IMR-90 (cell line): Measurements from ENCODE around the gene ZNF223. TPM values are rescaled to one million over a fixed set of nuclear protein-coding genes. Genes with fewer than 3 reads are reported as not detected.

Experiments used
- ATAC-seq: fragments of 200-7000 bp; cut with Tn5 transposase; 2 replicates; pipeline ENCODE4 v1.9.1; 2020; ENCODE audit warnings: low read depth, mild to moderate bottlenecking, moderate library complexity
- BruUV-seq: library from RNA; stranded (reverse); fragments of 400-500 nt; replicated peaks from 2 replicates; lab custom pipeline; 2021; lab: Mats Ljungman, UMichigan
- CTCF ChIA-PET: fragments of 300-600 bp; formaldehyde crosslinking; extraction: SDS; loops from one replicate; lab custom pipeline; 2021; ENCODE audit warnings: antibody characterized with exemption; lab: Yijun Ruan, JAX
- POLR2A ChIA-PET: fragments of 300-600 bp; sonication (Branson Sonifier 250); formaldehyde crosslinking; loops from one replicate; lab custom pipeline; 2022; ENCODE audit warnings: antibody characterized with exemption; ENCODE audit not compliant: unreplicated experiment; lab: Charles Lee
- DNase-seq: peaks from one replicate; pipeline ENCODE4 v3.0.0; 2013
- H2AFZ ChIP-seq: replicated peaks from 2 replicates; pipeline ENCODE3; 2013; ENCODE audit warnings: low read length, mild to moderate bottlenecking; ENCODE audit not compliant: poor library complexity
- H2AK5ac ChIP-seq: 2 replicates; pipeline ENCODE4 v1.6.1; 2013; ENCODE audit warnings: low read depth, low read length, inconsistent platforms
- H2AK9ac ChIP-seq: replicated peaks from 2 replicates; pipeline ENCODE3; 2013; ENCODE audit warnings: mild to moderate bottlenecking, low read depth, low read length, moderate library complexity; ENCODE audit not compliant: poor library complexity
- H2BK120ac ChIP-seq: 2 replicates; pipeline ENCODE4 v1.6.1; 2013; ENCODE audit warnings: low read depth, low read length, inconsistent platforms
- H2BK15ac ChIP-seq: 3 replicates; pipeline ENCODE4 v1.6.1; 2013; ENCODE audit warnings: low read depth, low read length, inconsistent platforms
- H2BK20ac ChIP-seq: 2 replicates; pipeline ENCODE4 v1.6.1; 2013; ENCODE audit warnings: low read depth, mild to moderate bottlenecking, inconsistent platforms, low read length, moderate library complexity
- H2BK5ac ChIP-seq: 2 replicates; pipeline ENCODE4 v1.6.1; 2013; ENCODE audit warnings: mild to moderate bottlenecking, low read depth, low read length, inconsistent platforms; ENCODE audit not compliant: poor library complexity, severe bottlenecking
- H3K14ac ChIP-seq: replicated peaks from 2 replicates; pipeline ENCODE4 v1.6.1; 2013; ENCODE audit warnings: low read depth, low read length, inconsistent platforms
- H3K18ac ChIP-seq: 2 replicates; pipeline ENCODE4 v1.6.1; 2013; ENCODE audit warnings: low read depth, low read length, control low read depth
- H3K23ac ChIP-seq: 2 replicates; pipeline ENCODE4 v1.6.1; 2013; ENCODE audit warnings: low read depth, low read length, inconsistent platforms
- H3K27ac ChIP-seq: 2 replicates; pipeline ENCODE4 v1.5.1; 2013; ENCODE audit warnings: mild to moderate bottlenecking, control low read depth, low read length; ENCODE audit not compliant: insufficient read depth
- H3K27me3 ChIP-seq: 2 replicates; pipeline ENCODE4 v1.6.1; 2013; ENCODE audit warnings: low read length; ENCODE audit not compliant: control insufficient read depth, insufficient read depth
- H3K36me3 ChIP-seq: 2 replicates; pipeline ENCODE4 v1.6.1; 2013; ENCODE audit warnings: low read length, mixed read lengths; ENCODE audit not compliant: control insufficient read depth, insufficient read depth
- H3K4ac ChIP-seq: 2 replicates; pipeline ENCODE4 v1.6.1; 2013; ENCODE audit warnings: low read depth, low read length, inconsistent platforms
- H3K4me1 ChIP-seq: 2 replicates; pipeline ENCODE4 v1.6.1; 2013; ENCODE audit warnings: low read length, mixed read lengths; ENCODE audit not compliant: control insufficient read depth, insufficient read depth
- H3K4me2 ChIP-seq: 2 replicates; pipeline ENCODE4 v1.6.1; 2013; ENCODE audit warnings: low read depth, mild to moderate bottlenecking, control low read depth, low read length, moderate library complexity
- H3K4me3 ChIP-seq: 2 replicates; pipeline ENCODE4 v1.5.1; 2013; ENCODE audit warnings: low read depth, mild to moderate bottlenecking, control low read depth, low read length, moderate library complexity; ENCODE audit not compliant: insufficient read depth
- H3K56ac ChIP-seq: 2 replicates; pipeline ENCODE4 v1.6.1; 2013; ENCODE audit warnings: low read length, inconsistent platforms; ENCODE audit not compliant: insufficient read depth; ENCODE audit errors: extremely low read depth
- H3K79me1 ChIP-seq, 2 experiments: 2 replicates each; pipeline ENCODE4 v1.6.1; 2013; ENCODE audit warnings: low read length in 2 of 2, inconsistent platforms in 1 of 2, low read depth in 1 of 2
- H3K9ac ChIP-seq: 2 replicates; pipeline ENCODE4 v1.6.1; 2013; ENCODE audit warnings: low read depth, low read length, control low read depth
- H3K9me1 ChIP-seq: 2 replicates; pipeline ENCODE4 v1.6.1; 2013; ENCODE audit warnings: low read length, inconsistent platforms; ENCODE audit not compliant: insufficient read depth
- H3K9me3 ChIP-seq: 2 replicates; pipeline ENCODE4 v1.6.1; 2013; ENCODE audit warnings: low read length; ENCODE audit not compliant: control insufficient read depth, insufficient read depth
- H4K20me1 ChIP-seq: 2 replicates; pipeline ENCODE4 v1.6.1; 2013; ENCODE audit warnings: low read length, inconsistent platforms; ENCODE audit not compliant: insufficient read depth
- H4K5ac ChIP-seq: 2 replicates; pipeline ENCODE4 v1.6.1; 2013; ENCODE audit warnings: mild to moderate bottlenecking, low read depth, low read length, control low read depth
- H4K8ac ChIP-seq, 2 experiments: 2 replicates each; pipeline ENCODE4 v1.6.1; 2013; ENCODE audit warnings: low read depth in 2 of 2, low read length in 2 of 2, control low read depth in 1 of 2, inconsistent platforms in 1 of 2
- H4K91ac ChIP-seq: 2 replicates; pipeline ENCODE4 v1.6.1; 2013; ENCODE audit warnings: low read depth, low read length, inconsistent platforms; ENCODE audit not compliant: insufficient read depth
- CHD1 ChIP-seq: IDR thresholded peaks from 2 replicates; pipeline ENCODE4 v1.6.1; 2012; ENCODE audit warnings: low read depth, low read length, improper control_type of control experiment
- ELK1 ChIP-seq: fragments of 150-350 bp; IDR thresholded peaks from 2 replicates; pipeline ENCODE4 v1.6.1; 2016; ENCODE audit warnings: low read depth, mild to moderate bottlenecking, low read length, moderate library complexity, borderline replicate concordance
- FOS ChIP-seq: fragments of 150-350 bp; IDR thresholded peaks from 2 replicates; pipeline ENCODE4 v1.6.1; 2016; ENCODE audit warnings: low read depth, low read length
- MAFK ChIP-seq: IDR thresholded peaks from 2 replicates; pipeline ENCODE4 v1.6.1; 2012; ENCODE audit warnings: low read depth, low read length, improper control_type of control experiment
- MAZ ChIP-seq: IDR thresholded peaks from 2 replicates; pipeline ENCODE4 v1.6.1; 2012; ENCODE audit warnings: low read depth, mild to moderate bottlenecking, low read length, improper control_type of control experiment, moderate library complexity, borderline replicate concordance
- MXI1 ChIP-seq: IDR thresholded peaks from 2 replicates; pipeline ENCODE4 v1.6.1; 2012; ENCODE audit warnings: low read depth, mild to moderate bottlenecking, low read length, moderate library complexity, borderline replicate concordance
- POLR2A ChIP-seq: IDR thresholded peaks from 2 replicates; pipeline ENCODE4 v1.6.1; 2012; ENCODE audit warnings: mild to moderate bottlenecking, low read depth, low read length
- RAD21 ChIP-seq: IDR thresholded peaks from 2 replicates; pipeline ENCODE4 v1.6.1; 2012; ENCODE audit warnings: low read length, improper control_type of control experiment
- RCOR1 ChIP-seq: IDR thresholded peaks from 2 replicates; pipeline ENCODE4 v1.6.1; 2012; ENCODE audit warnings: mild to moderate bottlenecking, low read length, improper control_type of control experiment; ENCODE audit not compliant: insufficient replicate concordance
- RFX5 ChIP-seq: IDR thresholded peaks from 2 replicates; pipeline ENCODE4 v1.8.0; 2012; ENCODE audit warnings: low read depth, mild to moderate bottlenecking, low read length, moderate library complexity
- SMC3 ChIP-seq: fragments of 150-350 bp; IDR thresholded peaks from 2 replicates; pipeline ENCODE4 v1.6.1; 2016; ENCODE audit warnings: low read depth, mild to moderate bottlenecking, antibody characterized with exemption, low read length, moderate library complexity
- USF2 ChIP-seq: fragments of 150-350 bp; IDR thresholded peaks from 2 replicates; pipeline ENCODE4 v1.6.1; 2017; ENCODE audit warnings: mild to moderate bottlenecking, antibody characterized with exemption, low read length, low read depth
- WGBS, 2 experiments: methylation state at CpG; one replicate each; pipeline versions ENCODE4 v1.1.5 to v1.1.7; 2013; ENCODE audit warnings: missing lambda C conversion rate in 2 of 2; ENCODE audit not compliant: insufficient read length in 1 of 2; ENCODE audit errors: extremely low coverage in 2 of 2; 5-methylcytosine and 5-hydroxymethylcytosine counted together
- dilution Hi-C: fragments of 300-500 bp; cut with HindIII; formaldehyde crosslinking; loops from one replicate; pipeline ENCODE4 v1.14.3; 2018; ENCODE audit warnings: low sequenced_read_pairs; ENCODE audit not compliant: unreplicated experiment
- in situ Hi-C: fragments of 300-500 bp; cut with MboI; formaldehyde crosslinking; loops from 3 replicates; pipeline ENCODE4 v1.14.3; 2019; ENCODE audit warnings: low sequenced_read_pairs, inconsistent platforms, mixed read lengths
- intact Hi-C: fragments of 100-400 bp; cut with micrococcal nuclease; formaldehyde crosslinking; loops from 2 replicates; pipeline ENCODE4 v1.10.0; 2022
- polyA plus RNA-seq, 3 experiments: library from polyadenylated mRNA; depleted of rRNA; stranded (reverse); fragments of >200 nt; gene quantifications; 2 replicates each; pipeline ENCODE4 v1.2.3, GENCODE V29; 2012; ENCODE audit warnings: low replicate concordance in 1 of 3
- total RNA-seq: library from RNA; depleted of rRNA; stranded (reverse); fragments of >200 nt; gene quantifications from 2 replicates; pipeline ENCODE4 v1.2.3, GENCODE V29; 2012

The ZNF223 gene
- total and polyA plus RNA-seq, 2 of the 4 experiments (the other 2 are of a cell fraction) = 2.3 to 16.5 TPM

GRCh38 chr19:44055870-44056269 is 4.0 kb downstream of the ZNF223 start:
- peaks cover 5 to 16% of the 10 kb centered on the region in 2 experiments; a peak in 3 of 4 replicates for H3K79me1 ChIP-seq
- no TSS peak for BruUV-seq
- H3K27me3 ChIP-seq = no peaks in the 10 kb centered on the region
- in situ Hi-C loops = no loop called here
- intact Hi-C loops = no loop called here
- H2AFZ ChIP-seq = no peak overlapping the region
- no peak overlapping the region for H3K27ac ChIP-seq
- H2AK9ac ChIP-seq = no peak overlapping the region
- no peaks in the 10 kb centered on the region for H4K20me1 ChIP-seq
- ChIA-PET POLR2A (interaction anchor here (0.7 kb wide), 1 partner anchor 19 kb away, joined by 7 read pairs; no protein-coding TSS in a partner anchor), CTCF (no interaction called here)
- H2BK5ac ChIP-seq = no peak overlapping the region
- no peak overlapping the region for H2BK120ac ChIP-seq
- 0 out of 2 replicates have a peak, but pooled peaks cover 2% of the 10 kb centered on the region for H3K4me1 ChIP-seq
- H3K9ac ChIP-seq = no peak overlapping the region
- ATAC-seq (no peak), DNase-seq (no peak)
- H3K18ac ChIP-seq = no peak overlapping the region
- no peak overlapping the region for H2BK15ac ChIP-seq
- H3K4me3 ChIP-seq = no peak overlapping the region
- H2AK5ac ChIP-seq = no peak overlapping the region
- H3K14ac ChIP-seq = no peak overlapping the region
- no peak overlapping the region for H4K5ac ChIP-seq
- H3K9me1 ChIP-seq = peaks cover 6% of the 10 kb centered on the region
- no CpG with 5 or more reads among the region's 5 CpGs for WGBS, 2 experiments
- no peak overlapping the region for H4K91ac ChIP-seq
- peaks cover 26% of the 10 kb centered on the region for H3K36me3 ChIP-seq
- H3K23ac ChIP-seq = no peak overlapping the region
- no peaks in the 10 kb centered on the region for H3K9me3 ChIP-seq
- no peak for TF ChIP-seq FOS
- no peak for TF ChIP-seq RCOR1
- TF ChIP-seq ELK1 = no peak
- no peak for TF ChIP-seq RAD21
- TF ChIP-seq USF2 = no peak
- no peak for TF ChIP-seq RFX5
- no peak for TF ChIP-seq CHD1
- no peak for TF ChIP-seq MAZ
- TF ChIP-seq SMC3 = no peak
- no peak for TF ChIP-seq MXI1
- TF ChIP-seq MAFK = no peak
- TF ChIP-seq POLR2A = no peak
- H2BK20ac ChIP-seq = no peak overlapping the region
- H3K4me2 ChIP-seq = no peak overlapping the region
- H4K8ac ChIP-seq = no peak overlapping the region
- no peak overlapping the region for H3K56ac ChIP-seq
- H3K4ac ChIP-seq = no peak overlapping the region
- dilution Hi-C loops = no loop called here
